CD4-positive, alpha-beta T cell treated with Interleukin-6 at 100 ng/mL for 8 hours (primary cell): Measurements from ENCODE around the gene TAOK2.

Source experiments
- DNase-seq: peaks from one replicate; pipeline ENCODE4 v3.0.0-alpha.2; 2020; ENCODE audit warnings: mixed read lengths, low spot score

The TAOK2 gene

GRCh38 chr16:29963021-29963743 is 10.5 kb upstream of the TAOK2 start:
- no peak for DNase-seq

GRCh38 chr16:29968205-29968604 is 5.5 kb upstream of the TAOK2 start:
- DNase-seq, result no peak

- DNase-seq, result no peak
These were observed 2.4 kb upstream of the TAOK2 start for GRCh38 chr16:29971304-29971703.

- no peak for DNase-seq
These were observed 1.2 kb upstream of the TAOK2 start for GRCh38 chr16:29972500-29972899.

GRCh38 chr16:29972992-29973383 is 680 bp upstream of the TAOK2 start:
- no peak for DNase-seq

GRCh38 chr16:29974291-29975133 is 844 bp downstream of the TAOK2 start:
- DNase-seq, result no peak

GRCh38 chr16:29975134-29975538 is 1.5 kb downstream of the TAOK2 start:
- DNase-seq, result no peak

- no peak for DNase-seq
These were observed 2.3 kb downstream of the TAOK2 start for GRCh38 chr16:29975811-29976511.

- no peak for DNase-seq
These were observed 3.6 kb downstream of the TAOK2 start for GRCh38 chr16:29977063-29977825.

- no peak for DNase-seq
These were observed 4.4 kb downstream of the TAOK2 start for GRCh38 chr16:29978081-29978480.

- DNase-seq, result no peak
These were observed 5.0 kb downstream of the TAOK2 start for GRCh38 chr16:29978564-29979270.

- no peak for DNase-seq
These were observed 9.1 kb downstream of the TAOK2 start for GRCh38 chr16:29982560-29983419.

- DNase-seq, result no peak
These were observed 9.9 kb downstream of the TAOK2 start for GRCh38 chr16:29983420-29984136.

GRCh38 chr16:29984137-29984763 is 10.6 kb downstream of the TAOK2 start:
- no peak for DNase-seq

- DNase-seq, result no peak
These were observed 11.1 kb downstream of the TAOK2 start for GRCh38 chr16:29984764-29985147.

GRCh38 chr16:29985271-29985811 is 11.7 kb downstream of the TAOK2 start:
- DNase-seq, result no peak

GRCh38 chr16:29986231-29986630 is 12.6 kb downstream of the TAOK2 start:
- no peak for DNase-seq

GRCh38 chr16:29986931-29987330 is 13.3 kb downstream of the TAOK2 start:
- no peak for DNase-seq
